Colonic mucosa (tissue), 4 donors: ENCODE data around the gene SMCO4. TPM values are rescaled to one million over a fixed set of nuclear protein-coding genes. Genes with fewer than 3 reads are reported as not detected.

Experiments used
- DNase-seq: peaks from one replicate; pipeline ENCODE4 v3.0.0-alpha.2; 2020
- H3K27ac ChIP-seq: fragments of 200-600 bp; one replicate; pipeline ENCODE4 v1.8.0; 2021
- H3K27me3 ChIP-seq: fragments of 200-600 bp; one replicate; pipeline ENCODE4 v1.8.0; 2021
- H3K36me3 ChIP-seq: fragments of 200-600 bp; one replicate; pipeline ENCODE4 v1.8.0; 2021
- H3K4me1 ChIP-seq: fragments of 200-600 bp; one replicate; pipeline ENCODE4 v1.8.0; 2021; ENCODE audit warnings: mild to moderate bottlenecking
- H3K4me3 ChIP-seq: fragments of 200-600 bp; one replicate; pipeline ENCODE4 v1.8.0; 2021
- H3K9ac ChIP-seq, 2 donors: one replicate each; pipeline ENCODE4 v1.7.0; 2013; ENCODE audit warnings: control low read depth in 2 of 2, low read depth in 2 of 2, low read length in 2 of 2
- H3K9me3 ChIP-seq: fragments of 200-600 bp; one replicate; pipeline ENCODE4 v1.8.0; 2021
- intact Hi-C: fragments of 100-400 bp; cut with DNase I; formaldehyde crosslinking; loops from one replicate; pipeline ENCODE4 v1.14.1; 2022
- total RNA-seq, 2 donors: library from RNA; stranded (reverse); fragmentation: NEBNext Ultra II Directional in 1 of 2; extraction: Animal tissue kit (Norgen Biotek cat#: 25700) in 1 of 2; gene quantifications; one replicate each; pipeline ENCODE4 v1.2.1, GENCODE V29; 2021
- TF ChIP-seq, protein P1 (sequence below): fragments of 200-600 bp; IDR thresholded peaks from one replicate; pipeline ENCODE4 v1.8.0; 2022; ENCODE audit warnings: antibody characterized with exemption, mild to moderate bottlenecking
- donor health status: healthy.
- donor health status: DM: no; HTN: no; CAD: no.
- donor health status: DM: no; HTN: no; CAD: no.

Gene SMCO4
- total RNA-seq, 2 donors from 2014 or later: 47.2 to 73.7 TPM

DNA sequence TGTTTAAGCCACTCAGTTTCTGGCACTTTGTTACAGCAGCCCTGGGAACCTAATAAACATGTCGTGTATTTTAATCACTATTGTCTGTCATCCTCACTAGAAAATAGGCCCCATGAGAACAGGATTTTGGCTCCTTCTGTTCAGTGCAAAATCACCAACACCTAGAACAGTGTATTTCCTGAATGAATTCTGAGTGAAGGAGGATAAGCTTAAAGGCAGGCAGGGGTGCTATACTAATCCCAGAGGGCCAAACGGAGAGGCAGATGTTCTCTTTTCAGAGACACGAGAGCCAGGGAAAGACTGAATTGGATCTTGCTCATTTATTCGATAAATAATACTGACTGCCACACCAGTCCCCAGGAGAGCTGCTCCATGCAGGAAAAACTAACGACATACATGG, 10.4 kb downstream of the SMCO4 start:
- H3K4me1 ChIP-seq: peaks cover 18% of the 10 kb centered on the region
- H3K9ac ChIP-seq: no peak overlapping the region
- intact Hi-C loops: no loop called here
- no peaks in the 10 kb centered on the region for H3K27me3 ChIP-seq
- no peaks in the 10 kb centered on the region for H3K9me3 ChIP-seq
- no peak overlapping the region for H3K27ac ChIP-seq
- H3K36me3 ChIP-seq: no peaks in the 10 kb centered on the region
- TF ChIP-seq, protein P1, sequence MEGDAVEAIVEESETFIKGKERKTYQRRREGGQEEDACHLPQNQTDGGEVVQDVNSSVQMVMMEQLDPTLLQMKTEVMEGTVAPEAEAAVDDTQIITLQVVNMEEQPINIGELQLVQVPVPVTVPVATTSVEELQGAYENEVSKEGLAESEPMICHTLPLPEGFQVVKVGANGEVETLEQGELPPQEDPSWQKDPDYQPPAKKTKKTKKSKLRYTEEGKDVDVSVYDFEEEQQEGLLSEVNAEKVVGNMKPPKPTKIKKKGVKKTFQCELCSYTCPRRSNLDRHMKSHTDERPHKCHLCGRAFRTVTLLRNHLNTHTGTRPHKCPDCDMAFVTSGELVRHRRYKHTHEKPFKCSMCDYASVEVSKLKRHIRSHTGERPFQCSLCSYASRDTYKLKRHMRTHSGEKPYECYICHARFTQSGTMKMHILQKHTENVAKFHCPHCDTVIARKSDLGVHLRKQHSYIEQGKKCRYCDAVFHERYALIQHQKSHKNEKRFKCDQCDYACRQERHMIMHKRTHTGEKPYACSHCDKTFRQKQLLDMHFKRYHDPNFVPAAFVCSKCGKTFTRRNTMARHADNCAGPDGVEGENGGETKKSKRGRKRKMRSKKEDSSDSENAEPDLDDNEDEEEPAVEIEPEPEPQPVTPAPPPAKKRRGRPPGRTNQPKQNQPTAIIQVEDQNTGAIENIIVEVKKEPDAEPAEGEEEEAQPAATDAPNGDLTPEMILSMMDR: no peak
- no peak for DNase-seq
- H3K4me3 ChIP-seq: no peak overlapping the region

DNA sequence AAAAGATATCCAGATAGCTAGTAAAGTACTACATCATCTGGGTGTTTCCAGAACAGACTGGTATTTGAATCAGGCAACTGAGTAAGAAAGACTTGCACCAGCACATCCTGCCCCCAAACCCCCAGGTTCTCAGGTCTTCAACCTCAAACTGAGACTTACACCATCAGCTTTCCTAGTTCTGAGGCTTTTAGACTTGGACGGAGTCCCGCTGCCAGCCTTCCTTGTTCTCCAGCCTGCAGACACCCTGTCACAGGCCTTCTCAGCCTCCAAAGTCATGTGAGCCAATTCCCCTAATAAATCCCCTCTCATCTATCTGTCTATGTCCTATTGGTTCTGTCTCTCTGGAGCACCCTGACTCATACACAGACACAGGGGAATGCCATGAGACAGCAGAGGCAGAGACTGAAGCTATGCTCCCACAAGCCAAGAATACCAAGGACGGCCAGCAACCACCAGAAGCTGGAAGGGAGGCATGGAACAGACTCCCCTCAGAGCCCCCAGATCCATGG, 10.9 kb downstream of the SMCO4 start:
- no peak overlapping the region for H3K4me3 ChIP-seq
- TF ChIP-seq, protein P1: no peak

DNA sequence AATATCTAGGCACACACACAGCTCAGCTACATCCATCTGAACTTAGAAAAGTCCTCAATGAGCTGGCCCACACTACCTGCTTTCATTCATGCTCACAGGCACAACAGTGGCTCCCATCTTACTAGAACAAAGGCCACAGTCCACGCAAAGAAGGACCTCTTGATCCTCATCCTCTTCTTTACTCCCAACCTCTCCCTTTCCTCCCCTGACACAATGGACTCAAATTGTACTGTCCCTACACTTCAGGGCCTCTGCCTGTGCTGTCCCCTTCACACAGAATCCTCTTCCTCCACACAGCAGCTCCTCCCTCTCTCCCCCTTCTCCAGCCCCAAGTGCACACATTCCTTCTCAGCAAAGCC, 12.7 kb downstream of the SMCO4 start:
- no peak overlapping the region for H3K27ac ChIP-seq
- intact Hi-C loops: no loop called here
- H3K9ac ChIP-seq: no peak overlapping the region

More for the DNA sequence above, 10.9 kb downstream of the SMCO4 start:
- Histone ChIP-seq H3K27ac (no peak overlapping the region), H3K9me3 (no peaks in the 10 kb centered on the region), H3K4me1 (peaks cover 18% of the 10 kb centered on the region), H3K9ac (no peak overlapping the region), H3K27me3 (no peaks in the 10 kb centered on the region), H3K36me3 (no peaks in the 10 kb centered on the region)
- DNase-seq: no peak
- intact Hi-C loops: no loop called here

DNA sequence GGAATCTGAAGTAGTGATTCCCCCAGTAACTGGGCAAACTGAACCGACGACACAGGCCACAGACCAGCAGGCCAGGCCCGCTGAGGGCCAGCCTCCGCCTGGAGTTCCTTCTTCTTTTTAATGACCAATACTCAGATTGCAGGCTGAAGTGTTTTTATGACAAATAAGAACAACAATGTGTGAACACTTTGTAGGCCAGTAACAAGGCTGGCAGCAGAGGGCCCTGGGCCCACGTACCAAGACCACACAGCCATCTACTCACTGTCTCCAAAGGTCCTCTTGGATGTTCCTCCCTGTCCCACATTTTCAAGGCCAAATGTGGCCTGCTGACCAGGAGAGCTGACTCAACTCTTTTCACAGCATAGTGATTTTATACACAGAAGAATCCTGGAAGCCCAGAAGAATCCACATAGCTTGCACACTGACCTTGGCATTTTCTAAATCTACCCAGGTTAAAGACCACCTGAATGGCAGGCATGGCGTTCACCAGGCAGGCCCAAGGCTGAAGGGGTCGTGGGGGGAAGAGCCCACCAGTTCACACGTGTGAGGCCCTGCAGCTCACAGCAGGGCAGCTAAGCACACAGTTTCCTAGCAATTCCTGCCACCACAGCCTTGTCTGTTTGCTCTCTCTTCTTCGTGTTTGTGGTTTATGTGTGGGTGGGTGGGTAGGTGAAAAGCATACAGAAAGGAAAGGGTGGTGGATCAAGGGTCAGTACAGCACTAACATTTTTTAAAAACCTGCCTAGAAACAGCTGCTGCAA, 13.3 kb downstream of the SMCO4 start:
- TF ChIP-seq, protein P1: no peak
- DNase-seq: no peak
- intact Hi-C loops: no loop called here
- Histone ChIP-seq H3K36me3 (no peaks in the 10 kb centered on the region), H3K27ac (peak overlapping the region; percentile 55), H3K27me3 (no peaks in the 10 kb centered on the region), H3K4me3 (no peak overlapping the region), H3K9ac (no peak overlapping the region), H3K4me1 (peaks cover 18% of the 10 kb centered on the region), H3K9me3 (no peaks in the 10 kb centered on the region)

More for the DNA sequence above, 12.7 kb downstream of the SMCO4 start:
- Histone ChIP-seq H3K9me3 (no peaks in the 10 kb centered on the region), H3K36me3 (no peaks in the 10 kb centered on the region), H3K4me3 (no peak overlapping the region), H3K27me3 (no peaks in the 10 kb centered on the region), H3K4me1 (peaks cover 18% of the 10 kb centered on the region)
- no peak for DNase-seq
- TF ChIP-seq, protein P1: no peak

DNA sequence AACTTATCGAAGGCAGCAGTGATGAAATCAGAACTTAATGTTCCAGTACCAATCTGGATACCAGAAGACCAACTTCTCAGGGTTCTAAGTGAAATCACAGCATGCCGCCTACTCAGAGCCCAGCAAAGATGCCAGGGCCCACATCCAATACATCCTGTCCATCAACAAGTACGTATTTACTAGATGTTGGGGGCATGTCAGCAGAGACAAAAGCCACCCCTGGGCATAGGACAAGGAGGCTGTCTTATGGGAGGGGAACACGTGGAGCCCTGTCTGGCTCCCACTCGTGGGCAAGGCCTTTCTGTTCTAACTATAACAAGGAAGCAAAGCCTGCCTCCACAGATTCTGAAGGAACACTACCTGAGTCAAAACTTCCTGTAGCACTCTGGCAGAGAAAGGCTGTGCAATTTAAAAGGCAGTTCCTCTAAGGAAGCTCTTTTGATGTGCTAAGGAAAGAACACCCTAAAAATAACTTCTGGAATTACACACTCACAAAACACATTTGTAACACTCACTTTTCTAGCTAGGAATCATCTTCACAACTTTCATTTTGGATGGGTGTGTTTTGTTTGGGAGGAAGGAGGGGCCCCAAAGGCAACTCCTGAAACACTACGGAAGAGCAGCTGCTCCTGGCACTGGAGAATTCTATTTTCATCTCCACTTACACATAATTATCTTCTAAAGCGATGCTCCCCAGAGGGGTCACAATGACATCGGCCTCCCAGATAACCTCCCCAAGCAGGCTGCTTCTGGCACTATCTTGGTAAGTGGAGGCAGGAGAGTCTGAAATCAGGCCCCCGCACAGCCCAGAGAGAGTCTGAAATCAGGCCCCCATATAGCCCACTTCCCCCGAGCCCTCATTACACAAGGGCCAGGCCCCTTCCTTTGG, 14.2 kb downstream of the SMCO4 start:
- H3K36me3 ChIP-seq: no peaks in the 10 kb centered on the region
- TF ChIP-seq, protein P1: no peak
- no peak overlapping the region for H3K4me3 ChIP-seq
- H3K4me1 ChIP-seq: peaks cover 18% of the 10 kb centered on the region
- no peak for DNase-seq
- H3K27ac ChIP-seq: peak overlapping the region; percentile 55
- intact Hi-C loops: no loop called here
- H3K27me3 ChIP-seq: no peaks in the 10 kb centered on the region
- no peaks in the 10 kb centered on the region for H3K9me3 ChIP-seq
- H3K9ac ChIP-seq: peak overlapping the region in 1 of 2 donors; percentile 22
